ENCODE data around the gene SUDS3.

SUDS3 gene

GRCh38 chr12:118391424-118391823, 15.1 kb downstream of the SUDS3 start:
- no peak for TF ChIP-seq CTCF (IDR thresholded peaks at IDR 0.05; ENCODE audit: low read depth, low read length, missing control alignments)
- no peak for DNase-seq (ENCODE audit: extremely low read depth, low read depth)
- H3K4me3 ChIP-seq (replicated peaks; ENCODE audit: low read depth, low read length) = no peak overlapping the region

DNA sequence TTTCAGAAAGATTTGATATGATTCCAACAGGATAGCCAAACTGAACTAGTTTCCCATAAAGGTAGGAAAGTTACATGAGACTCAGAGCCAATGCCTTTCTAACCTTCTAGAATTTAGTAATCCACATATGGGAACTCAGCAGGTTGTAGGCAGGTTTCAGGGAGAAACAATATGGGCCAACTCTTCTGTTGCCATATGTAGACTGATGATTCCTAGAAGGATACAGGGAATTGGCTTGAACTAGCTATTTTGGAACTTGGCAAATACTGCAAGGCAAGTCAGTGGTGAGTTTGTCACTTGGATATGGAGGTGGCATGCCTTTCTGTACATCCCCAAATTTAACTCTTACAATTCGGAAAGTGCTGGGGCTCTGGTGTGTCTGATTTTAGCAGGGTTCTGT, 15.5 kb downstream of the SUDS3 start:
- DNase-seq (ENCODE audit: extremely low read depth, low read depth) = no peak
- TF ChIP-seq CTCF (IDR thresholded peaks at IDR 0.05; ENCODE audit: low read depth, low read length, missing control alignments) = no peak
- H3K4me3 ChIP-seq (replicated peaks; ENCODE audit: low read depth, low read length) = no peak overlapping the region

- DNase-seq (ENCODE audit: extremely low read depth, low read depth) = no peak
- H3K4me3 ChIP-seq (replicated peaks; ENCODE audit: low read depth, low read length) = no peak overlapping the region
- no peak for TF ChIP-seq CTCF (IDR thresholded peaks at IDR 0.05; ENCODE audit: low read depth, low read length, missing control alignments)
Observed at GRCh38 chr12:118397708-118398440, 21.5 kb downstream of the SUDS3 start.

- no peak overlapping the region for H3K4me3 ChIP-seq (replicated peaks; ENCODE audit: low read depth, low read length)
- no peak for TF ChIP-seq CTCF (IDR thresholded peaks at IDR 0.05; ENCODE audit: low read depth, low read length, missing control alignments)
- no peak for DNase-seq (ENCODE audit: extremely low read depth, low read depth)
Observed at GRCh38 chr12:118398524-118398923, 22.2 kb downstream of the SUDS3 start.

DNA sequence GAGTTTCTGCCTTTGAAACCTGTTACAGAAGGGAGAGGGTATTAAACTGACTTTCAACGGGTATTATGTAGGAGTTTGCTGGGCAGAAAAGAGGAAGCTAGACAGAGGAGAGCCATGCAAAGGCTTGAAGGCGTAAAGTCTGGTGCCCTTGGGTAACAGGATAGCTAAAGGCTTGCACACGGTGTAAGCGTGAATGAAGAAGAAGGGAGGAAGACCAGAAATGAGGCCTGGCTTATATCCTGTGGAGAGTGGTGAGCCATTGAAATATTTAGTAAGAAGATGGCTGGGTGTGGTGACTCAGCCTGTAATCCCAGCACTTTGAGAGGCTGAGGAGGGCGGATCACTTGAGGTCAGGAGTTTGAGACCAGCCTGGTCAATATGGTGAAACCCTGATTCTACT, 22.6 kb downstream of the SUDS3 start:
- no peak for TF ChIP-seq CTCF (IDR thresholded peaks at IDR 0.05; ENCODE audit: low read depth, low read length, missing control alignments)
- no peak overlapping the region for H3K4me3 ChIP-seq (replicated peaks; ENCODE audit: low read depth, low read length)
- DNase-seq (ENCODE audit: extremely low read depth, low read depth) = no peak

GRCh38 chr12:118402251-118402650, 25.9 kb downstream of the SUDS3 start:
- no peak overlapping the region for H3K4me3 ChIP-seq (replicated peaks; ENCODE audit: low read depth, low read length)
- no peak for TF ChIP-seq CTCF (IDR thresholded peaks at IDR 0.05; ENCODE audit: low read depth, low read length, missing control alignments)
- DNase-seq (ENCODE audit: extremely low read depth, low read depth) = no peak
